ENCODE measurements around the gene PRDM15.

PRDM15 gene

GRCh38 chr21:41879190-41879998, at the start of gene PRDM15:
Gene PRDM15, minus strand, starts transcription at chr21:41879344. Its CDS starts 18,981 bp downstream, at chr21:41860363.
- peak; percentile 88 to 91 for DNase-seq

GRCh38 chr21:41928621-41929220, 49.6 kb upstream of the PRDM15 start:
- no peak for DNase-seq

- DNase-seq, result no peak
These were observed 48.7 kb upstream of the PRDM15 start for GRCh38 chr21:41927727-41928409.

GRCh38 chr21:41926807-41927171, 47.6 kb upstream of the PRDM15 start:
- no peak for DNase-seq

- peak; percentile 43 to 57 for DNase-seq
These were observed 47.1 kb upstream of the PRDM15 start for GRCh38 chr21:41926117-41926806.

- no peak for DNase-seq
These were observed 46.6 kb upstream of the PRDM15 start for GRCh38 chr21:41925767-41926116.

- no peak for DNase-seq
These were observed 45.2 kb upstream of the PRDM15 start for GRCh38 chr21:41924368-41924754.

- DNase-seq, result peak; percentile 31 to 44
These were observed 44.7 kb upstream of the PRDM15 start for GRCh38 chr21:41923631-41924367.

- no peak for DNase-seq
These were observed 44.0 kb upstream of the PRDM15 start for GRCh38 chr21:41923186-41923585.

- DNase-seq, result no peak
These were observed 41.9 kb upstream of the PRDM15 start for GRCh38 chr21:41921021-41921420.

- DNase-seq, result no peak
These were observed 41.3 kb upstream of the PRDM15 start for GRCh38 chr21:41920476-41920875.

GRCh38 chr21:41919666-41920398, 40.7 kb upstream of the PRDM15 start:
- no peak for DNase-seq

- DNase-seq, result no peak
These were observed 39.6 kb upstream of the PRDM15 start for GRCh38 chr21:41918561-41919358.

GRCh38 chr21:41917531-41917930, 38.4 kb upstream of the PRDM15 start:
- no peak for DNase-seq

GRCh38 chr21:41916888-41917433, 37.8 kb upstream of the PRDM15 start:
- no peak for DNase-seq

GRCh38 chr21:41914965-41915364, 35.8 kb upstream of the PRDM15 start:
- no peak for DNase-seq

- no peak for DNase-seq
These were observed 35.2 kb upstream of the PRDM15 start for GRCh38 chr21:41914358-41914757.

GRCh38 chr21:41913230-41913629, 34.1 kb upstream of the PRDM15 start:
- DNase-seq, result no peak

- no peak for DNase-seq
These were observed 29.7 kb upstream of the PRDM15 start for GRCh38 chr21:41908829-41909228.

- no peak for DNase-seq
These were observed 28.5 kb upstream of the PRDM15 start for GRCh38 chr21:41907496-41908258.
